Spleen (tissue), 11 donors: ENCODE measurements around the gene MESD. TPM values are rescaled to one million over a fixed set of nuclear protein-coding genes. Genes with fewer than 3 reads are reported as not detected.

Source experiments
- DNase-seq: peaks from one replicate; pipeline ENCODE4 v3.0.0-alpha.2; 2020
- H3K27ac ChIP-seq, 8 donors: fragments of 200-600 bp; sonication (generic) in 7 of 8; 1 replicate in 4 of 8; 2 replicates in 4 of 8; pipeline versions ENCODE4 v1.5.0 to v1.8.0; 2016 to 2021; ENCODE audit warnings: inconsistent platforms in 4 of 8, mild to moderate bottlenecking in 4 of 8, moderate library complexity in 1 of 8
- H3K27me3 ChIP-seq, 7 donors: fragments of 200-600 bp; sonication (generic) in 6 of 7; replicated peaks in 1 of 7; 1 replicate in 4 of 7; 2 replicates in 3 of 7; pipeline versions ENCODE4 v1.5.0 to v1.8.0; 2016 to 2021; ENCODE audit warnings: inconsistent platforms in 3 of 7, mild to moderate bottlenecking in 1 of 7
- H3K36me3 ChIP-seq, 6 donors: fragments of 200-600 bp; sonication (generic) in 5 of 6; 1 replicate in 4 of 6; 2 replicates in 2 of 6; pipeline versions ENCODE4 v1.5.0 to v1.8.0; 2016 to 2021; ENCODE audit warnings: inconsistent platforms in 2 of 6
- H3K4me1 ChIP-seq, 6 donors: fragments of 200-600 bp; sonication (generic) in 5 of 6; 1 replicate in 3 of 6; 2 replicates in 3 of 6; pipeline versions ENCODE4 v1.5.0 to v1.8.0; 2016 to 2021; ENCODE audit warnings: inconsistent platforms in 3 of 6
- H3K4me3 ChIP-seq, 8 donors: fragments of 200-600 bp; sonication (generic) in 7 of 8; 1 replicate in 4 of 8; 2 replicates in 4 of 8; pipeline versions ENCODE4 v1.5.0 to v1.8.0; 2016 to 2021; ENCODE audit warnings: inconsistent platforms in 4 of 8, mild to moderate bottlenecking in 4 of 8, moderate library complexity in 2 of 8
- H3K9me3 ChIP-seq, 8 donors: fragments of 200-600 bp; sonication (generic) in 7 of 8; 1 replicate in 4 of 8; 2 replicates in 4 of 8; pipeline versions ENCODE4 v1.5.0 to v1.8.0; 2016 to 2021; ENCODE audit warnings: inconsistent platforms in 4 of 8
- POLR2A ChIP-seq, 3 donors: fragments of 450-650 bp; IDR thresholded peaks; one replicate each; pipeline ENCODE4 v1.5.1; 2017; ENCODE audit warnings: antibody characterized with exemption in 3 of 3, mild to moderate bottlenecking in 1 of 3
- POLR2AphosphoS5 ChIP-seq, 3 donors: sonication (generic); formaldehyde crosslinking; IDR thresholded peaks; one replicate each; pipeline ENCODE4 v1.5.1; 2017; ENCODE audit warnings: antibody characterized with exemption in 3 of 3
- WGBS, 5 donors: extraction: QIAGEN DNeasy Blood & Tissue Kit in 3 of 5; methylation state at CpG; one replicate each; pipeline versions ENCODE4 v1.1.5 to v1.1.7; 2013 to 2018; 5-methylcytosine and 5-hydroxymethylcytosine counted together
- intact Hi-C: fragments of 100-400 bp; cut with DNase I; formaldehyde crosslinking; loops from one replicate; pipeline ENCODE4 v1.15.0; 2023; ENCODE audit warnings: low total_unique reads
- polyA plus RNA-seq, 3 donors: library from polyadenylated mRNA; stranded (reverse); fragments of 200-250 nt; gene quantifications; one replicate each; pipeline ENCODE4 v1.2.1, GENCODE V29; 2013
- total RNA-seq, 7 donors: library from RNA; depleted of rRNA in 3 of 7; stranded (reverse); fragments of >200 nt in 3 of 7; fragmentation: NEBNext Ultra II Directional in 4 of 7; extraction: Animal tissue kit (Norgen Biotek cat#: 25700) in 4 of 7; gene quantifications; one replicate each; pipeline versions ENCODE4 v1.1.0 to v1.2.1, GENCODE V29; 2016 to 2021
- TF ChIP-seq, protein P1 (sequence below), 11 experiments: fragments of 200-600 bp in 7 of 11; fragments of 450-650 bp in 4 of 11; sonication (generic) in 4 of 11; IDR thresholded peaks in 8 of 11; conservative IDR thresholded peaks in 3 of 11; 1 replicate in 7 of 11; 2 replicates in 4 of 11; pipeline versions ENCODE4 v1.4.0 to v1.8.0; 2016 to 2021; ENCODE audit warnings: antibody characterized with exemption in 11 of 11, inconsistent platforms in 4 of 11, mild to moderate bottlenecking in 1 of 11
- donor health status: healthy with polysubstance abuse.
- donor health status: DM: no; HTN: no; CAD: no; lungs with moderate emphysema.
- donor health status: DM: no; HTN: no; CAD: no.
- donor health status: Bipolar disorder and iron deficiency.
- donor health status: healthy.
- donor health status: DM: no; HTN: no; CAD: no.
- donor health status: DM: yes; HTN: yes; CAD: no.

The MESD gene
- total and polyA plus RNA-seq, 10 donors = 8.5 to 39.8 (median 27.5) TPM

DNA sequence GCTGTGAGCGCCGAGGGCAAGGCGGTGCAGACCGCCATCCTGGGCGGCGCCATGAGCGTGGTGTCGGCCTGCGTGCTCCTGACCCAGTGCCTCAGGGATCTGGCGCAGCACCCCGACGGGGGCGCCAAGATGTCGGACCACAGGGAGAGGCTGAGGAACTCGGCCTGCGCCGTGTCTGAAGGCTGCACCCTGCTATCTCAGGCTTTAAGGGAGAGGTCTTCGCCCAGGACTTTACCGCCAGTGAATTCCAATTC is 13.4 kb upstream of the MESD start:
- Histone ChIP-seq H3K9me3 (no peaks in the 10 kb centered on the region), H3K36me3 (peaks cover 0 to 27% (median 9%) of the 10 kb centered on the region in 6 donors), H3K27ac (peak overlapping the region in 6 of 8 donors; percentile 92 to 99 (median 98)), H3K4me1 (peaks cover 33 to 86% (median 66%) of the 10 kb centered on the region in 6 donors), H3K4me3 (peak overlapping the region in 6 of 8 donors; percentile 62 to 92 (median 84)), H3K27me3 (no peaks in the 10 kb centered on the region)
- WGBS, 5 donors = 76 to 86% (median 83%) methylated on average over 6 to 19 of the region's 19 CpGs
- TF ChIP-seq, protein P1, sequence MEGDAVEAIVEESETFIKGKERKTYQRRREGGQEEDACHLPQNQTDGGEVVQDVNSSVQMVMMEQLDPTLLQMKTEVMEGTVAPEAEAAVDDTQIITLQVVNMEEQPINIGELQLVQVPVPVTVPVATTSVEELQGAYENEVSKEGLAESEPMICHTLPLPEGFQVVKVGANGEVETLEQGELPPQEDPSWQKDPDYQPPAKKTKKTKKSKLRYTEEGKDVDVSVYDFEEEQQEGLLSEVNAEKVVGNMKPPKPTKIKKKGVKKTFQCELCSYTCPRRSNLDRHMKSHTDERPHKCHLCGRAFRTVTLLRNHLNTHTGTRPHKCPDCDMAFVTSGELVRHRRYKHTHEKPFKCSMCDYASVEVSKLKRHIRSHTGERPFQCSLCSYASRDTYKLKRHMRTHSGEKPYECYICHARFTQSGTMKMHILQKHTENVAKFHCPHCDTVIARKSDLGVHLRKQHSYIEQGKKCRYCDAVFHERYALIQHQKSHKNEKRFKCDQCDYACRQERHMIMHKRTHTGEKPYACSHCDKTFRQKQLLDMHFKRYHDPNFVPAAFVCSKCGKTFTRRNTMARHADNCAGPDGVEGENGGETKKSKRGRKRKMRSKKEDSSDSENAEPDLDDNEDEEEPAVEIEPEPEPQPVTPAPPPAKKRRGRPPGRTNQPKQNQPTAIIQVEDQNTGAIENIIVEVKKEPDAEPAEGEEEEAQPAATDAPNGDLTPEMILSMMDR (IDR thresholded peaks at IDR 0.05 in 8 of 11, conservative IDR thresholded peaks at IDR 0.05 in 3 of 11) = no peak
- TF ChIP-seq POLR2AphosphoS5 (IDR thresholded peaks at IDR 0.05) = peak in 2 of 3 donors; percentile 23 to 53
- no peak for TF ChIP-seq POLR2A (IDR thresholded peaks at IDR 0.05)
- intact Hi-C loops = no loop called here
- peak; percentile 84 for DNase-seq

GRCh38 chr15:81002331-81003096 is 12.9 kb upstream of the MESD start:
- TF ChIP-seq, protein P1 (IDR thresholded peaks at IDR 0.05 in 8 of 11, conservative IDR thresholded peaks at IDR 0.05 in 3 of 11) = no peak
- TF ChIP-seq POLR2AphosphoS5 (IDR thresholded peaks at IDR 0.05) (peak in 2 of 3 donors; percentile 54 to 68), POLR2A (IDR thresholded peaks at IDR 0.05) (no peak)
- DNase-seq = peak; percentile 88
- Histone ChIP-seq H3K4me3 (peak overlapping the region; percentile 62 to 94 (median 84)), H3K36me3 (peaks cover 0 to 27% (median 9%) of the 10 kb centered on the region in 6 donors), H3K9me3 (no peaks in the 10 kb centered on the region), H3K4me1 (peaks cover 29 to 85% (median 64%) of the 10 kb centered on the region in 6 donors), H3K27me3 (no peaks in the 10 kb centered on the region), H3K27ac (peak overlapping the region; percentile 92 to 99 (median 98))
- WGBS, 5 donors = 59 to 80% (median 70%) methylated on average over 57 to 89 of the region's 89 CpGs
- intact Hi-C loops = no loop called here

GRCh38 chr15:81002009-81002330 is 12.4 kb upstream of the MESD start:
- intact Hi-C loops = no loop called here
- H3K27ac ChIP-seq = peak overlapping the region; percentile 92 to 99 (median 98)

More at GRCh38 chr15:81002009-81002330, 12.4 kb upstream of the MESD start:
- DNase-seq = peak; percentile 92
- TF ChIP-seq POLR2AphosphoS5 (IDR thresholded peaks at IDR 0.05) (no peak), POLR2A (IDR thresholded peaks at IDR 0.05) (no peak)
- TF ChIP-seq, protein P1 (IDR thresholded peaks at IDR 0.05 in 8 of 11, conservative IDR thresholded peaks at IDR 0.05 in 3 of 11) = no peak
- WGBS, 5 donors = 8 to 12% (median 9%) methylated on average over 35 to 42 of the region's 42 CpGs; no CpG with 5 or more reads in 1 of the 5 donors
- H3K4me3 ChIP-seq = peak overlapping the region; percentile 62 to 94 (median 84)
- H3K9me3 ChIP-seq = no peaks in the 10 kb centered on the region
- peaks cover 29 to 79% (median 62%) of the 10 kb centered on the region in 6 donors for H3K4me1 ChIP-seq
- H3K27me3 ChIP-seq = no peaks in the 10 kb centered on the region
- peaks cover 0 to 27% (median 9%) of the 10 kb centered on the region in 6 donors for H3K36me3 ChIP-seq
